ENCODE results near the gene EIF3K.
"Not testable (repeated sequence)": the region's sequence is repeated elsewhere in the genome, so short reads cannot be mapped to it uniquely, and the experiment has no call there.

Gene EIF3K

GRCh38 chr19:38619361-38620174, 580 bp downstream of the EIF3K start:
- DNase-seq = no peak

GRCh38 chr19:38624822-38625221, 5.8 kb downstream of the EIF3K start:
- DNase-seq = no peak

GRCh38 chr19:38626401-38626800, 7.4 kb downstream of the EIF3K start:
- DNase-seq = no peak

GRCh38 chr19:38629568-38629967, 10.6 kb downstream of the EIF3K start:
- DNase-seq = no peak

- DNase-seq = not testable (repeated sequence)
These were observed 12.3 kb downstream of the EIF3K start for GRCh38 chr19:38631301-38631700.

- DNase-seq = peak in 1 of 2 experiments; percentile 26
These were observed 13.0 kb downstream of the EIF3K start for GRCh38 chr19:38631811-38632475.

GRCh38 chr19:38632476-38633213, 13.7 kb downstream of the EIF3K start:
- DNase-seq = no peak

GRCh38 chr19:38634757-38635482, 15.9 kb downstream of the EIF3K start:
- DNase-seq = peak; percentile 17 to 34

- no peak for DNase-seq
These were observed 16.8 kb downstream of the EIF3K start for GRCh38 chr19:38635483-38636399.

GRCh38 chr19:38638461-38638860, 19.5 kb downstream of the EIF3K start:
- no peak for DNase-seq

GRCh38 chr19:38639679-38640078, 20.7 kb downstream of the EIF3K start:
- DNase-seq = no peak

GRCh38 chr19:38640368-38640767, 21.4 kb downstream of the EIF3K start:
- no peak for DNase-seq

GRCh38 chr19:38642176-38642575, 23.2 kb downstream of the EIF3K start:
- no peak for DNase-seq

- DNase-seq = no peak
These were observed 25.7 kb downstream of the EIF3K start for GRCh38 chr19:38644719-38645118.

- peak; percentile 96 to 98 for DNase-seq
These were observed 28.5 kb downstream of the EIF3K start, which contains the start of gene ACTN4 for GRCh38 chr19:38647368-38647965. TSS of gene ACTN4 (plus strand) at chr19:38647649. CDS start at chr19:38647746, 97 bp downstream.

GRCh38 chr19:38647966-38648768, 29.2 kb downstream of the EIF3K start:
- no peak for DNase-seq

- no peak for DNase-seq
These were observed 29.8 kb downstream of the EIF3K start for GRCh38 chr19:38648769-38649304.

GRCh38 chr19:38649305-38650171, 30.6 kb downstream of the EIF3K start:
- no peak for DNase-seq

GRCh38 chr19:38650172-38650775, 31.3 kb downstream of the EIF3K start:
- DNase-seq = no peak
